Vagina (tissue), 2 donors: ENCODE data around the gene WDR91.

Experiments used
- POLR2A ChIP-seq, 2 donors: fragments of 450-650 bp; IDR thresholded peaks; one replicate each; pipeline ENCODE4 v1.6.1; 2017; ENCODE audit warnings: antibody characterized with exemption in 2 of 2, mild to moderate bottlenecking in 2 of 2, moderate library complexity in 2 of 2
- POLR2AphosphoS5 ChIP-seq, 2 donors: sonication (generic); formaldehyde crosslinking; IDR thresholded peaks; one replicate each; pipeline ENCODE4 v1.9.0; 2017; ENCODE audit warnings: antibody characterized with exemption in 2 of 2, mild to moderate bottlenecking in 2 of 2, low read depth in 1 of 2; ENCODE audit not compliant: insufficient read depth in 1 of 2
- TF ChIP-seq, protein P1 (sequence below), 3 experiments: fragments of 450-650 bp in 2 of 3; fragments of 200-600 bp in 1 of 3; sonication (generic) in 1 of 3; IDR thresholded peaks; one replicate each; pipeline ENCODE4 v1.5.1; 2017 to 2019; ENCODE audit warnings: antibody characterized with exemption in 3 of 3, mild to moderate bottlenecking in 2 of 3, moderate library complexity in 2 of 3

- TF ChIP-seq, protein P1, sequence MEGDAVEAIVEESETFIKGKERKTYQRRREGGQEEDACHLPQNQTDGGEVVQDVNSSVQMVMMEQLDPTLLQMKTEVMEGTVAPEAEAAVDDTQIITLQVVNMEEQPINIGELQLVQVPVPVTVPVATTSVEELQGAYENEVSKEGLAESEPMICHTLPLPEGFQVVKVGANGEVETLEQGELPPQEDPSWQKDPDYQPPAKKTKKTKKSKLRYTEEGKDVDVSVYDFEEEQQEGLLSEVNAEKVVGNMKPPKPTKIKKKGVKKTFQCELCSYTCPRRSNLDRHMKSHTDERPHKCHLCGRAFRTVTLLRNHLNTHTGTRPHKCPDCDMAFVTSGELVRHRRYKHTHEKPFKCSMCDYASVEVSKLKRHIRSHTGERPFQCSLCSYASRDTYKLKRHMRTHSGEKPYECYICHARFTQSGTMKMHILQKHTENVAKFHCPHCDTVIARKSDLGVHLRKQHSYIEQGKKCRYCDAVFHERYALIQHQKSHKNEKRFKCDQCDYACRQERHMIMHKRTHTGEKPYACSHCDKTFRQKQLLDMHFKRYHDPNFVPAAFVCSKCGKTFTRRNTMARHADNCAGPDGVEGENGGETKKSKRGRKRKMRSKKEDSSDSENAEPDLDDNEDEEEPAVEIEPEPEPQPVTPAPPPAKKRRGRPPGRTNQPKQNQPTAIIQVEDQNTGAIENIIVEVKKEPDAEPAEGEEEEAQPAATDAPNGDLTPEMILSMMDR (IDR thresholded peaks at IDR 0.05): no peak
- TF ChIP-seq POLR2AphosphoS5 (IDR thresholded peaks at IDR 0.05; ENCODE audit: insufficient read depth in 1 of 2, low read depth in 1 of 2) (no peak), POLR2A (IDR thresholded peaks at IDR 0.05) (no peak)
Observed at GRCh38 chr7:135208102-135208793, 3.1 kb downstream of the WDR91 start.
